AG04450 (cell line): ENCODE results near the gene KCNK4. TPM values are rescaled to one million over a fixed set of nuclear protein-coding genes. Genes with fewer than 3 reads are reported as not detected.

ENCODE experiments used
- CTCF ChIA-PET: fragments of 300-600, 350-600 bp; formaldehyde crosslinking; extraction: SDS; loops from one replicate; lab custom pipeline; 2022; ENCODE audit warnings: antibody characterized with exemption, inconsistent platforms; lab: Charles Lee
- POLR2A ChIA-PET: fragments of 350-600 bp; formaldehyde crosslinking; extraction: SDS; loops from one replicate; lab custom pipeline; 2021; ENCODE audit warnings: antibody characterized with exemption, inconsistent platforms; lab: Yijun Ruan, JAX
- DNase-seq: peaks from one replicate; pipeline ENCODE4 v3.0.0-alpha.2; 2011; ENCODE audit warnings: low read depth, low spot score
- H3K27ac ChIP-seq: one replicate; pipeline ENCODE4 v1.5.1; 2012; ENCODE audit warnings: low read depth, low read length, control low read depth
- H3K27me3 ChIP-seq: one replicate; pipeline ENCODE4 v1.6.0; 2012; ENCODE audit warnings: low read length; ENCODE audit not compliant: control insufficient read depth, insufficient read depth
- H3K4me3 ChIP-seq: 2 replicates; pipeline ENCODE4 v1.5.1; 2011; ENCODE audit warnings: mild to moderate bottlenecking, low read depth, low read length, control low read depth
- H3K9me3 ChIP-seq: 2 replicates; pipeline ENCODE4 v1.5.1; 2012; ENCODE audit warnings: low read length; ENCODE audit not compliant: control insufficient read depth, insufficient read depth
- polyA plus RNA-seq: library from polyadenylated mRNA; depleted of rRNA; stranded (reverse); fragments of >200 nt; gene quantifications from 2 replicates; pipeline ENCODE4 v1.2.3, GENCODE V29; 2011
- TF ChIP-seq, protein P1 (sequence below): IDR thresholded peaks from 2 replicates; pipeline ENCODE4 v1.5.1; 2011; ENCODE audit warnings: low read depth, low read length, control low read depth, inconsistent platforms

The KCNK4 gene
- polyA plus RNA-seq, 1 experiment: not detected

DNA sequence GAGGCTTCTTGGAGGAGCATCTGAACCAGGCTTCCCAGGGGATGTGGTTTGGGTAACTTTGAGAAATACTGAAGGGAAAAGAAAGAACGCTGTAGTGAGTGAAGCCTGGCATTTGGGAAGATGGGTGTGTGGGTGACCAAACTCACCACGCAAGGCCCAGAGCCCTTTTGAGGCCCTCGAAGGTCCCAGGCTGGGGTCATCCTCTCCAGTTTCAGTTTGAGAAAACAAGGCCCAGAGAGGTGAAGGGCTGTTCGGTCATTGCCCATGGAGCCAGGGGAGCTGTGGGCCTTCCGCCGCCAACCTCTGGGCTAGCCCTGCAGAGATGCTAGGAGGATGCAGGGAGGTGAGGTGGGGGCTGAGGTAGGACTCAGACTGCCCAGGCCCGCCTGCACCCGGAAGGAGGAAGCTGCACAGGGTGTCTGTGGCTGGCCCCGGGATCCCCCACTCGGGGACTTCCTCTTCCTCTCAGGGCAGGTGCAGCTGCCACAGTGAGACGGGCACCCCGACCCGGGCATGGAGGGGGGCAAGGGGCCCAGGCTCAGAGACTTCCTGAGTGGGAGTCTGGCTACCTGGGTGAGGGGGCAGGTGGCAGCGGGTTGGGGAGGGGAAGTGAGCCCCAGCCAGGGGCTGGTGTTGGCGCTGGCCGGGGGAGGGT, 48.8 kb downstream of the KCNK4 start, which contains the start of gene CCDC88B:
Gene CCDC88B (plus strand): TSS at position 451 of the 655 bp plus-strand sequence. CDS start 63 bp downstream, at position 514.
- no peak within 1 kb of the TSS for H3K27ac ChIP-seq
- no peaks in the 10 kb centered on the region for H3K27me3 ChIP-seq
- H3K9me3 ChIP-seq: peaks cover 4% of the 10 kb centered on the region; the same call in 1 of the 2 replicates
- H3K4me3 ChIP-seq: no peak within 1 kb of the TSS
- POLR2A ChIA-PET: no interaction called here
- DNase-seq: no peak
- CTCF ChIA-PET: interaction anchor here (4.9 kb wide), 1 partner anchor 16 kb away, joined by 86 read pairs; no protein-coding TSS in a partner anchor
- TF ChIP-seq, protein P1, sequence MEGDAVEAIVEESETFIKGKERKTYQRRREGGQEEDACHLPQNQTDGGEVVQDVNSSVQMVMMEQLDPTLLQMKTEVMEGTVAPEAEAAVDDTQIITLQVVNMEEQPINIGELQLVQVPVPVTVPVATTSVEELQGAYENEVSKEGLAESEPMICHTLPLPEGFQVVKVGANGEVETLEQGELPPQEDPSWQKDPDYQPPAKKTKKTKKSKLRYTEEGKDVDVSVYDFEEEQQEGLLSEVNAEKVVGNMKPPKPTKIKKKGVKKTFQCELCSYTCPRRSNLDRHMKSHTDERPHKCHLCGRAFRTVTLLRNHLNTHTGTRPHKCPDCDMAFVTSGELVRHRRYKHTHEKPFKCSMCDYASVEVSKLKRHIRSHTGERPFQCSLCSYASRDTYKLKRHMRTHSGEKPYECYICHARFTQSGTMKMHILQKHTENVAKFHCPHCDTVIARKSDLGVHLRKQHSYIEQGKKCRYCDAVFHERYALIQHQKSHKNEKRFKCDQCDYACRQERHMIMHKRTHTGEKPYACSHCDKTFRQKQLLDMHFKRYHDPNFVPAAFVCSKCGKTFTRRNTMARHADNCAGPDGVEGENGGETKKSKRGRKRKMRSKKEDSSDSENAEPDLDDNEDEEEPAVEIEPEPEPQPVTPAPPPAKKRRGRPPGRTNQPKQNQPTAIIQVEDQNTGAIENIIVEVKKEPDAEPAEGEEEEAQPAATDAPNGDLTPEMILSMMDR: no peak

DNA sequence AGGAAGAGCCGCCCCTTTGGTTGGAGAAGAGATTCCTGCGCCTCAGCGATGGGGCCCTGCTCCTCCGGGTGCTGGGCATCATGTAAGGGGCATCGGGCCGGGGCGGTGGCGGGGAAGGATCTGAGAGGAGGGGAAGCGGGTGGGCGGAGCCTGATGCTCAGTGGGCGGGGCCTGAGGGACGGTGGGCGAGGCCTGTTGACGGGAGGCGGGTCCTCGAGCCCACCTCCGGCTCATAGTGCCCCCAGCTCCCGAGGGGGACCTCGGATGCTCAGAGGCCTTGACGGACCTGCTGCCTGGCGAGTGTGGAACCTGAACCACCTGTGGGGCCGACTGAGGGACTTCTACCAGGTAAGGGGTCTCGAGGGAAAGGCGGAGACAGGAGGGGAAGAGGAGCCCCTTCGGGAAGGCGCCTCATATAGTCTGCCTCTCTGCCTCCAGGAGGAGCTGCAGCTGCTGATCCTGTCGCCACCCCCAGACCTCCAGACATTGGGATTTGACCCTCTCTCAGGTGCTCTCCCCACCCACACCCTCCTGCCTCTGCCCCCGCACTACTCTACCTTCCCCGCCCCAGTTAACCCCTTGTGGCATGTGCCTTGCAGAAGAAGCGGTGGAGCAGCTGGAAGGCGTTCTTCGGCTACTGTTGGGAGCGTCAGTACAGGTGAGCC, 49.7 kb downstream of the KCNK4 start:
- POLR2A ChIA-PET: no interaction called here
- no peak overlapping the region for H3K4me3 ChIP-seq
- no peaks in the 10 kb centered on the region for H3K27me3 ChIP-seq
- DNase-seq: no peak
- peaks cover 4% of the 10 kb centered on the region; the same call in 1 of the 2 replicates for H3K9me3 ChIP-seq
- CTCF ChIA-PET: interaction anchor here (1.2 to 4.9 kb wide), 3 partner anchors 8 to 23 kb away, joined by 4 to 86 read pairs (median 19); partner anchors contain the start of genes PRDX5 and TRMT112
- no peak overlapping the region for H3K27ac ChIP-seq
- TF ChIP-seq, protein P1: no peak

DNA sequence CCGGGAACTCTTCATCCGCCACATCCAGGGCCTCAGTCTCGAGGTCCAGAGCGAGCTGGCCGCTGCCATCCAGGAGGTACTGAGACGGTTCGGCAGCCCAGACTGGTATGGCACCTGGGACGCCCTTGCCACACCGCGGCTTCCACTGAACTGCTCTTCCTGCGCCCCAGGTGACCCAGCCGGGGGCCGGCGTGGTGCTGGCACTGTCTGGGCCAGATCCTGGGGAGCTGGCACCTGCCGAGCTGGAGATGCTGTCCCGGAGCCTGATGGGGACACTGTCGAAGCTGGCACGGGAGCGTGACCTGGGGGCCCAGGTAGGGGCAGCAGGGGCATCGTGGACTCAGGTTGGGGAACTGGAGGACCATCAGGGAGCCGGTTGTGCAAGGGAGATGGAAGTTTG, 50.3 kb downstream of the KCNK4 start:
- TF ChIP-seq, protein P1: no peak
- DNase-seq: no peak
- Histone ChIP-seq H3K4me3 (no peak overlapping the region), H3K9me3 (peaks cover 4% of the 10 kb centered on the region; the same call in 1 of the 2 replicates), H3K27me3 (no peaks in the 10 kb centered on the region), H3K27ac (no peak overlapping the region)
- ChIA-PET POLR2A (interaction anchor here (0.5 to 1.5 kb wide), 4 partner anchors 14 to 166 kb away, joined by 3 to 4 read pairs (median 4); no protein-coding TSS in a partner anchor), CTCF (interaction anchor here (0.6 to 4.9 kb wide), 4 partner anchors 9 to 225 kb away, joined by 4 to 86 read pairs (median 12); partner anchors contain the start of genes PRDX5 and TRMT112)

DNA sequence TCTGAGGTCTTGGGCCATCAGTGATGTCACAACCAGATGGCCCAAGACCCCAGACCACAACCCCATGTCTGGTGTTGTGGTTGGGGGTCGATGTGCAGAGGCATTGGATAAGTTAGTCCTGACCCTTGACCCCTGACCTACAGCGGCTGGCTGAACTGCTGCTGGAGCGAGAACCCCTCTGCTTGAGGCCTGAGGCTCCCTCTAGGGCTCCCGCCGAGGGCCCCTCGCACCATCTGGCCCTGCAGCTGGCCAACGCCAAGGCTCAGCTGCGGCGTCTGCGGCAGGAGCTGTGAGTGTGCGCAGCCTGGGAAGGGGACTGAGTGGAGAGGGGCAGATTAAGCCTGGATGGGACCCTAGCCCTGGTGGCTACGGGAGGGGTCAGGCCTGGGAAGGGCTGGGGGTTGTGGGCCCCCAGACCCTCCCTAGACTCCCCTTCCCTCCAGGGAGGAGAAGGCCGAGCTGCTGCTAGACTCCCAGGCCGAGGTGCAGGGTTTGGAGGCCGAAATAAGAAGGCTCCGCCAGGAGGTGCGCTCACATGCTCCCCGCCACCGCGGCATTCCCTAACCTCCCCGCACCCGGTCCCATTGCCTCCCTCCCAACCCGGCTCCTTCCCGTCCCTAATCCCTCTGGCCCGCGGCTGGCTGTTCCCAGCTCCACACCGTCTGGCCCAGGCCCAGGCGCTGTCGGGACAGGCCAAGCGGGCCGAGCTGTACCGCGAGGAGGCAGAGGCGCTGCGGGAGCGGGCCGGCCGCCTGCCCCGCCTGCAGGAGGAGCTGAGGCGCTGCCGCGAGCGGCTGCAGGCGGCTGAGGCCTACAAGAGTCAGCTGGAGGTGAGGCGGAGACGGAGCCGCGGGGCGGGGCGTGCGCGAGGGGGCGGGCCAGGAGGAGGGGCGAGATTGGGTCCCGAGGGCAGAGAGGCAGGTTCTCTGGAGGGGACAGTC, 51.0 kb downstream of the KCNK4 start:
- Histone ChIP-seq H3K27me3 (no peaks in the 10 kb centered on the region), H3K27ac (peak overlapping the region; percentile 57), H3K4me3 (peak overlapping the region; percentile 51), H3K9me3 (peaks cover 4% of the 10 kb centered on the region; the same call in 1 of the 2 replicates)
- DNase-seq: peak; percentile 42
- POLR2A ChIA-PET: interaction anchor here (0.5 to 1.5 kb wide), 8 partner anchors 9 to 167 kb away, joined by 3 to 12 read pairs (median 4); partner anchors contain the start of genes PRDX5 and TRMT112
- CTCF ChIA-PET: interaction anchor here (0.6 to 4.9 kb wide), 8 partner anchors 10 to 224 kb away, joined by 3 to 86 read pairs (median 4); partner anchors contain the start of genes PRDX5 and TRMT112
- TF ChIP-seq, protein P1: peak; percentile 32
